Activated CD8-positive, alpha-beta memory T cell treated with anti-CD3 and anti-CD28 coated beads, Interleukin-2, amount 50 U/mL, for 4 hours (primary cell): ENCODE data around the gene SLC12A9.
"Not testable (repeated sequence)": the region's sequence is repeated elsewhere in the genome, so short reads cannot be mapped to it uniquely, and the experiment has no call there.

Experiments used
- DNase-seq: peaks from one replicate; pipeline ENCODE4 v3.0.0-alpha.2; 2020

SLC12A9 gene

GRCh38 chr7:100852048-100852872 lies at the start of gene SLC12A9:
TSS of gene SLC12A9 (plus strand) at chr7:100852713. CDS start at chr7:100854198, 1,485 bp downstream.
- DNase-seq, result peak; percentile 88

GRCh38 chr7:100802951-100803350 lies 49.6 kb upstream of the SLC12A9 start:
- no peak for DNase-seq

DNA sequence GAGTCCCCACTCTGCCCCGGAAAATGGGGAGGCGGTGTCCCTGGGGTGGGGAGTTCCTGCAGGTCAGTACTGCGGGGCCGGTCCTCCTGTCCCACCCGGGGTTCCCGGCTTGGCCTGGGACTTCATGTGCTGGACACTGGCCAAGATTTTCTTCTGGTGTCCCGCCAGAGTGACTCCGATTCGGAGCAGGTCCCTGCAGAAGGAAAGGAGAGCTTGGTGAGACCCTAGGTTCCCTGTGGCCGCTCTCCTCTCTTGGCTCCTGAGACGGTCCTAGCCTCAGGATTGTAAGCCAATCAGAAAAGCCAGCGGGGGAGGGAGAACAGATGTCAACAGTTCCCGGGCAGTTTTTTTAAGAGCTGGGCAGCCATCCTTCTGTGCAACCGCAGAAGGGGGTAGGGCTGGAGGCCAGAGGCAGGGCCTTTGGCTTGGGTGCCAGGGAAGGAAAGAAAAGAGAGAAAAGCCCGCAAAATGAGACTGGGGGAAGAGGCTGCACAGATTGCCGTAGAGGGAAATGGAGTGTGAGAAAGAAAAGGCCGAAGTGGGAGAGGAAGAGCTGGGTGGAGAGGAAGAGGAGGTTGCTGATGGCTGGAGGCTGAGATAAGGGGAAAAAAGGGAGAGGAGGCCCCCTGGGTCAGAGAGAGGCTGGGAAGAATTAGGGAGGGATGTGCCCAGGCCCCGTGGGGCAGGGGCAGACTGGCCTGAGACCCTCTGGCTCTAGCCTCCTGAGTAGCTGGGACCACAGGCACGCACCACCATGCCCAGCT lies 48.9 kb upstream of the SLC12A9 start:
- no peak for DNase-seq

GRCh38 chr7:100804681-100805431 lies 47.7 kb upstream of the SLC12A9 start:
- DNase-seq, result no peak

GRCh38 chr7:100806276-100806675 lies 46.2 kb upstream of the SLC12A9 start:
- DNase-seq, result no peak

- not testable (repeated sequence) for DNase-seq
These were observed 45.6 kb upstream of the SLC12A9 start for GRCh38 chr7:100806883-100807282.

GRCh38 chr7:100808354-100808875 lies 44.1 kb upstream of the SLC12A9 start:
- DNase-seq, result no peak

GRCh38 chr7:100811480-100811879 lies 41.0 kb upstream of the SLC12A9 start:
- DNase-seq, result no peak

- DNase-seq, result no peak
These were observed 39.8 kb upstream of the SLC12A9 start for GRCh38 chr7:100812729-100813128.

- DNase-seq, result not testable (repeated sequence)
These were observed 36.0 kb upstream of the SLC12A9 start for GRCh38 chr7:100816515-100816914.

DNA sequence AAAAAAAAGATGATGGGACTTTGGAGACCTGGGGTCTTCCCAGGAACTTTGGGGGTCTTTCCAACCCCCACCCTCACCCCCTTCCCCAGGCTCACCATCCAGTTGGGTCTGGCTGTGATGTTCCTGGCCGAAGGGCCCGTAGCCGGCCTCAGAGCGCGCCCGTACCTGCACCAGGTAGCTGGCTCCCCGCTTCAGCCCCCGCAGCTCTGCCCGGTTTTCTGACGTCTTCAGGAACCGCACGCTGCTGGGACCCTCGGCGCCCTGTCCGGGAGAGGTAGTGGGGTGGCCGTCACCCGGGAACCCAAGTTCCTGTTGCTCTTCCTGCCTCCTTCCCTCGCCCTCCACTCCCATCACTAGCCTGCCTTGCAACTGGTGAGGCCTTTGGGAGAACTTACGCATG lies 35.4 kb upstream of the SLC12A9 start:
- no peak for DNase-seq

GRCh38 chr7:100818366-100818765 lies 34.1 kb upstream of the SLC12A9 start:
- DNase-seq, result no peak

DNA sequence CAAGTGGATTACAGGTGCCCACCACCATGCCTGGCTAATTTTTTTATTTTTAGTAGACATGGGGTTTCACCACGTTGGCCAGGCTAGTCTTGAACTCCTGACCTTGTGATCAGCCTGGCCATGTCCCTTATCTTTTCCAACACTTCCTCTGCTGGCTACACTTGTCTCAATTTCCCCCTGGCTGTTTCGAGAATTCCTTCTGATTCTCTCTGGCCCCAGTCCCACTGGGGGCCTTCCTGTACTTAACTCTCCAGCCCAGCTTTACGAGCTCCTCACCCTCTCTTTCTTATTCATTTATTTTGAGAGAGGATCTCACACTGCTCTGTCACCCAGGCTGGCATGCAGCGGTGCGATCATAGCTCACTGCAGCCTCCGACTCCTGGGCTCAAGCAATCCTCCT lies 33.7 kb upstream of the SLC12A9 start:
- no peak for DNase-seq

DNA sequence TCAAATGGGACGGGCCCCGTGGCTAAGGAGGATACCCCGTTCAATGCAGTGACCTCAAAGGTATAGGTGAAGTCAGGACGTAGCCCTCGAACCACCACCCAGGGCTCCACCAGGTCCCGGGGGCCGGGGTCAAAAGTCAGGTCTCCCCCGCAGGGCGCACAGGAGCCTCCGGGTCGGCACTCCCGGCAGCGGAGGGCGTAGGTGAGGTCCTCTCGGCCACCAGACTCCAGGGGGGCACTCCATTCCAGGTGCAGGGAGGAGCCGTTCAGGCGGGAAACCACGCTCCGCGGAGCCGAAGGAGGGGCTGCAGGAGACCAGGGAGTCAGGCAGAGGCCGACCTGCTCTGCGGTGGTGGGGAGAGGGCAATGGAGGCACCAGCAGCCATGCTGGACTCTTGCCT lies 32.9 kb upstream of the SLC12A9 start:
- no peak for DNase-seq

GRCh38 chr7:100822236-100823139 lies 30.0 kb upstream of the SLC12A9 start:
- no peak for DNase-seq

GRCh38 chr7:100823140-100823525 lies 29.4 kb upstream of the SLC12A9 start:
- DNase-seq, result no peak

- no peak for DNase-seq
These were observed 29.0 kb upstream of the SLC12A9 start for GRCh38 chr7:100823534-100823933.

- no peak for DNase-seq
These were observed 27.9 kb upstream of the SLC12A9 start for GRCh38 chr7:100824499-100825214.

DNA sequence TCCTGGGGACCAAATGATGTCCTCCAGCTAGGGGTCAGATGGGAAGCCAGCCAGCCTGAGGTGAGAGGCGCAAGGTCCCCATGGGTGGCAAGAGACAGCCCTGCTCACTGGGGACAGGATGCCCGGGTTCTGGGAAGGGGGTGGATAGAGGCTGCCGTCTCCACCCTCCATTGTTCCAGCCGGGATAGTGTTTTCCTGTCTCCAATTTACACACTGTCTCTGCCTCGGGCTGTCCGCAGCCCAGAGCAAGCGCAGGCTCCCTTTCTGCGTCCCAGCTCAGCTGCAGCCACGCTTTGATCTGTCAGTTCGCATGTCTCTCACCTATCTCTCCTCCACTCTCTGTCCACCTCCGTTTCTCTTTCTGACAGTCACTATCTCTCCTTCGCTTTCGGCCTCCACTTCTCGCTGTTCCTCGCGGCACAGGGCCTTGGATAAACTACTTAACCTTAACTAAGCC lies 27.3 kb upstream of the SLC12A9 start:
- DNase-seq, result no peak

DNA sequence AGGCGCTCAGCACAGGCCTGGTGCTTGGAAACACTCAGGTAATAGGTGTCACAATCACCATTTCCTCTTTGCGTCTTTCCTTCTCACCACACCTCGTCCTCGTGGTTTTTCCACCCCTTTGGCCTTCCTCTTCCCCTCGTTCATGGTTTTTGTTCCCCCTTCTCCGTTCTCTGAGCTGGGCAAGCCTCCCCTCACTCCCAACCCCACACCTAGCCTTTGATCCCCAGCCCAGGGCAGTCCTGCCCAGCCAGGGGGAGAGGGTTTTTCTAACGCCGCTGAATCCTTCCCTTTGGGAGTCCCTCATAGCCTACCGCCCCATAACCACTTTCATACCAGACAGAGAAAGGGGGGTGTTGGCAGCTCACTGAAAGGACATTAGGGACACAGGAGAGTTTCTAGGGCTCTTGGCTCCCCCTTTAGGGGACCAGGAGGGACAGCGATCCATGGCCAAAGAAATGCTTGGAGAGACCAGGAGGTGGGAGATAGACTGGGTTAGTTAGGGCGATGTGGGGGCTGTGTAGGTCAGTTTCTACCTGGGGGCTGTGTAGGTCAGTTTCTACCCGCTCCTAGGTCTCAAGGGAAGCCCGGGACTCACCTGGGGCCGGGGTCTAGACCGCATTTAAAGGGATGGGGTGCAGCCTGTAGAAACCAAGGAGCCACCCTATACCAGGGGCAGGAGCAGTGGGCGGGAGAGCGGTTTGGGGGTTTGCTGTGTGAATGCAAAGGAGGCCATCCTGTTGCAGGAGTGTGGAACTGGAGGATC lies 26.6 kb upstream of the SLC12A9 start:
- DNase-seq, result no peak
